GM15510 (cell line): ENCODE results near the gene CCDC106.

Experiments used
- POLR2A ChIP-seq: IDR thresholded peaks from 3 replicates; pipeline ENCODE4 v1.6.1; 2011; ENCODE audit warnings: borderline replicate concordance; ENCODE audit not compliant: insufficient read length; ENCODE audit errors: extremely low read depth

The CCDC106 gene

DNA sequence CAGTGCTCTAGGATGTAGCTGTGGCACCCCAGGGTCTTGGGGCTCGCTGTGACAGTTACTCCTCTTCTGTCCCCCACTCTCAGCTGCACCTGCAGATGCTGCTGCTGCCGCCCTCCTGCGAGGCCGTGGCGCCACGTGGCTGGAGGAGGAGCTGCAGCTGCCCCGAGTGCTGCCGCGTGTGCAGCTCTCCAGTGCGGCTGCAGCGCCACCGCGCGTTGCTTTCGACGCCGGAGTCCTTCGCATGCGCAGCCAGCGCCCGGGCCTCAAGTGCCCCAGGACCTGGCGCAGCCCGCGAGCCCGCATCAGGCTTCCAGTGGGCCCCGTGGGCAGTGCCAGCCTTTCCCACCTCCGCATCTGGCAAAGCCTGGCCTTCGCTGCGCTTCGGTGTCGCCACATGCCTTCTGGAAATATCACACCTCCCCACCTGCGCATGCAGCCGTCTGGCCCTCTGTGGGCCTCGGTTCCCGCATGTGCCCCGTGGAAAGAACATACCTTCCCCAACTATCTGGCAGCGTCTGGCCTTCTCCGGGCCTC lies 7.9 kb upstream of the CCDC106 start:
- peak; percentile 42 for TF ChIP-seq POLR2A

DNA sequence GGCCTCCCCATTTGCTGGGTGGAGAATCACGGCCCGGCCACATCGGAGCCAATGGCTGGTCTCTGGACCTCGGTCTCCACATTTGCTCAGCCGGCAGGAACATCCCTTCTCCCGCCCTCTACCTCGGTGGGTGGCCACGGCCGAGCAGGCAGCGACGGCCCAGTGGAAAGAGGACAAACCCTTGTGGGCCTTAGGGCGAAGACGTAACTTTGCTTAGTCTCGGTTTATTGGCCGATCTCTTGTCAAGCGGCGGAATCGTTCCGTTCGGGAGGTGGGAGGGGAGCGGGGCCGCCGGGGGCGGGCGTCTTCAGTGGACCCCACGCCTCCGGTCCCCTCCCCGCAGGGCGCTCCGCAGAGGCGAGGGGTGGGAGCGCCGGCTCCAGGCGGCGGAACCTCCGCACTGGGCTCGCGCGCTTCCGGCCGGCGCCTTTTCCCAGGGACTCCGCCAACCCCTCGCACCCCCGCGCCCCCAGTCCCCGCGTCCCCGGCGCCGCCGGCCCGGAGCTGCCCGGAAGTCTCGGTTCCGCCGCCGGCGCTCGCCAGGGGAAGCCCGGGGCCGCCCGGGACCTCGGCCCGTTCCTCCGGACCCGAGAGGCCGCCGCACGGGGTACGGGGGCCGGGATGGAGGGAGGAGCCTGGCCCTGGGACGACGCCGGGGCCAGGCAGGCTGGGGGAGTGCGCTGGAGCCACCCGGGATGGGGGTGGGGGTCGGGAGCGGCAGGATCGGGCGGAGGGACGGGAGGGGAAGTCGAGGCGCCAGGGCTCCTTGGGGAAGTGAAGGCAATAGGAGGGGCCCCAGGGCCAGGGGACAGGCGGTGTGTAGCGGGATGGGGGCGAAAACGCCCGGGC lies 7.2 kb upstream of the CCDC106 start, which contains the start of gene ZNF580:
Gene ZNF580 (plus strand): TSS at position 426 of the 849 bp plus-strand sequence. CDS start 1,507 bp downstream, outside the sequence.
- peak; percentile 48 for TF ChIP-seq POLR2A

DNA sequence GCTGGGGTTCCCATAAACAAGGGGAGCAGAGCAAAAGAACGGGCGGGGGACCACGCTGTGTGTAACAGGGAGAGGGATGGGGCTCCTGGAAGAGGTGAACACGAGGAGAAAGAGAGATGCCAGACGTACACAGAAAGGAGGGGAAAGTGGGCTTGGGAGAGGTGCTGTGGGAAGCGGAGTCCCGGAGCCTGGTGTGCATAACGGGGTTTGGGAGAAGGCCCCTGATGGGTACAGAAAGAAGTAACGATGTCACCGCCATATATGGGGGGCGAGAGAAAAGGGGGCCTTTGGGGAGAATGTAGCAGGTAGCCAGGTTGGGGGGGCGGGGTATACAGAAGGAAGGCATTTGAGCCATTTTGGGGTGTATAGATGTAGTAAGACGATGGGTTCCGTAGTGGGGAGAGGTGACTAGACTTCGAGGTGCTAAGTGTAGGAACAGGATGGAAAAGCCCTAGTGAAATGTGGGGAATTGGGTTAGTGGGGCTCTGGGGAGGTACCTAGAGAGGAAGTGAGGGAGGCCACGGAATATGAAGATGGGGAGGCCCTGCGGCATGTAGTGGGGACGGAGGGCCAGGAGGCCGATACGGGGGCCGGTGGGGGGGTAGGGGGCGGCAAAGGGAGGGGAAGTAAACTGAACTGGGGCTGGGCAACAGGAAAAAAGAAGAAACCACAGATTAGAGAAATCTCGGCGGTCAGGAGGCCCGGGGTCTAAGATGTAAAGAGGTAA lies 6.4 kb upstream of the CCDC106 start:
- TF ChIP-seq POLR2A, result no peak

- peak; percentile 5 for TF ChIP-seq POLR2A
Measured at GRCh38 chr19:55642153-55643002, 5.6 kb upstream of the CCDC106 start.

DNA sequence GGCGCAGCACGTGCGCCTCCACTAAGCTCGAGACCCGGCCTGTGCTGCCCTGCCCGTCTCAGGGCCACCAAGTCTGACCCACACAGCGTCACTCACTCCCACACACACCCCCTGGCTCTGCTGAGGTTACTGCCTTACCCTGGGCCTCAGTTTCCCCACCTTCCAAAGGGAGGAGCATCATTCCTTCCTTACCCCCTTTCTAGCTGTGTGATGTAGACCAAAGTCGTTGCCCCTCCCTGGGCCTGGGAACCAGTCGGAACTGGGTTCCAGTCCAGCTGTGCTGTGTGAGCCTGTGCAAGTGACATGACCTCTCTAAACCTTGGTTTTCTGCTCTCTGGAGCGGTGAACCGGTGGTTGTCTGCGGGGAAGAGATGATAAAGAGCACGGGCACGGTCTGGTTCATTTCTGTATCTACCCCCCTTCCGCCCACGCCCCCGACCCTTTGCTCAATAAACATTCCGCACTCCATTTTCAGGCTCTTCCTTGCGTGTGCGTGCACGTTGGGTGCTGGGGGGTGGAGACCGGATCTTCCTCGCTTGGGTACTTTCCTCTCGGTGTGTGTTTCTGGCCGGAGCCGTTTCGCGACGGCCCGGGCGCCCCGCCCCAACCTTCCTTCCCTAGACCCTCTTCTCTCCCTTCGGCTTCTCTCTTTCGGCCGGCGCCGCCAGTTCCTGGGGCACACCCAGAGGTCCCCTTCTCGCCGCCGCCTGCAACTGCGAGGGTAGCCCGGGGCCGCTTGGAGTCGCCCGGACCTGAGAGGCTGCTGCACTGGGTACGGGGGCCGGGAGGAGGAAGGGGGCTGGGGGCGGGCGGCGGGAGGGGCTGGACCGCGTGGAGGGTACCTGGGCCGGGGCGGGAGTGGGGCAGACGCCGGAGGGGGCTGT lies 4.8 kb upstream of the CCDC106 start, which contains the start of gene ZNF581:
Gene ZNF581 (plus strand): TSS at position 647 of the 884 bp plus-strand sequence. CDS start 923 bp downstream, outside the sequence.
- TF ChIP-seq POLR2A, result peak; percentile 47

- no peak for TF ChIP-seq POLR2A
Measured at GRCh38 chr19:55643887-55644176, 4.2 kb upstream of the CCDC106 start.

DNA sequence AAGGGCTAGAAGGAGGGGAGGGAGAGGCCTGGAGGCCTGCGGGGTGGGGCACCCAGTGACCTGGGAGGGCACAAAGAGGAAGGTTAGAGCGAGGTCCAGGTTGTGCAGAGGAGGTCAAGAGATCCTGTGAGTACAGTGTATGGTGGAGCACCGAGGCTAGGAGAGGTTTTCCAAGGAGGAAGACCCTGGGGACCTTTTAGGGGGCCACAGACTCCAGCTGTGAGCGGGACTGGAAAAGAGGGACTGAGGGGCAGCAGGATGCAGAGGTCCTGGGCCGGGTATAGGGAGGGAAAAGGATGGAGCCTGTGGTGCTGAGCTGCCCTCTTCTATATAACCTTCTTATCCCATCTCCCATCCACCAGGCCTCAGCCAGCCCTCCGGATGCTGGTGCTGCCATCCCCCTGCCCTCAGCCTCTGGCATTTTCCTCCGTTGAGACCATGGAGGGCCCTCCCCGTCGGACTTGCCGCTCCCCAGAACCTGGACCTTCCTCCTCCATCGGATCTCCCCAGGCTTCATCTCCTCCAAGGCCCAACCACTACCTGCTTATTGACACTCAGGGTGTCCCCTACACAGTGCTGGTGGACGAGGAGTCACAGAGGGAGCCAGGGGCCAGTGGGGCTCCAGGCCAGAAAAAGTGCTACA lies 3.7 kb upstream of the CCDC106 start:
- TF ChIP-seq POLR2A, result no peak

DNA sequence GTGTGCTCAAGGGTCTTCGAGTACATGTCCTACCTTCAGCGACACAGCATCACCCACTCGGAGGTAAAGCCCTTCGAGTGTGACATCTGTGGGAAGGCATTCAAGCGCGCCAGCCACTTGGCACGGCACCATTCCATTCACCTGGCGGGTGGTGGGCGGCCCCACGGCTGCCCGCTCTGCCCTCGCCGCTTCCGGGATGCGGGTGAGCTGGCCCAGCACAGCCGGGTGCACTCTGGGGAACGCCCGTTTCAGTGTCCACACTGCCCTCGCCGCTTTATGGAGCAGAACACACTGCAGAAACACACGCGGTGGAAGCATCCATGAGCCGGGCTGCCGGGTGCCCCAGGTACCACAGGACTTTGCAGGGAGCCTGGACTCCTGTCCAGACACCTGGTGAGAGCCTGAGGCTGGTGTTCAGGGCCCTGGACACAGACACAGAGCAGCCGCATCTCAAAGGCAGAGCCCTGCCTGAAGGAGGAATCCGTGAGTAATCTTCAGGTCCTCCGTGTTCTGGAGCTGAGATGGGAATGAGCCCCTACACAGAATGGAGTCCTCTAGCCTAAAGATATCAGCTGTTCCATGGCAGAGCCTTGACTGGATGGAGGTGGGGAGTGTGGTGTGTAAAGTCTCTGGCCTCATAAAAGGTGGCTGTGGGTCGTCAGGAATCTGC lies 3.0 kb upstream of the CCDC106 start:
- TF ChIP-seq POLR2A, result no peak

GRCh38 chr19:55645512-55645881 lies 2.5 kb upstream of the CCDC106 start:
- no peak for TF ChIP-seq POLR2A

DNA sequence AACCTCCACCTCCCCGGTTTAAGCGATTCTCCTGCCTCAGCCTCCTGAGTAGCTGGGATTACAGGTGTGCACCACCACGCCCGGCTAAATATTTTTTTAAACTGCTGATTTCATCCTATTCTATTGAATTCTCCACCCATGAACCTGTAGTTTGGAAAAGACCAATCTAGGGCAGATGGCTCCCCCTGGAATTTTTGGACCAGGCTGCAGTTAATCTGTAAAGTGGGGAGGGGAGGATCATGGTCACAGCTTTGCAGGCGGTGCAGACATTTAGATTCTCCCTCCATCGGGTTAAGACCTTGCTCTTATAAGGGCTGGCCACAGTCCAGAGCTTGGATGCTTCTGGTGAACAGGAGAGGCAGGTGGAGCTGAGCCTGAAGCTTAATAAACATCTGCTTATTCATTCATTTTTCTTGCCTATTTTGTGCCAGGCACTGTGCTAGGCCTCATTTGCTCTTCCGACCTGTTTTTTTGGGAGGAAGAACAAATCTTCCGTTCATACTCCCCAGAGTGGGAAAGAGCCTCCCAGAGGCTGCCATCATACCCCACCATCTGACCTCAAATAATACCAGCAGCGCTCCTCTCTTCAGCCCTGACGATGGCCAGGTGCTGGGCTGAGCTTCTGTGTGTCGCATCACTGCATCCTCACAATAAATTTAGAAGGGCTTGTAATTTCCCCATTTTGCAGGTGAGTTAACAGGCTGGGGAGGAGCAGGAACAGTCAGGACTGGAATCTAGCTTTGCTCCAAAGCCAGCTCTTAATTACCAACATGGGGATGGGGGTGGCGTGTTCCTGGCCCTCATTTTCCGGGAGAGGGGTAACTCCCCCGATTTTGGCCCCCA lies 902 bp upstream of the CCDC106 start:
- TF ChIP-seq POLR2A, result no peak

DNA sequence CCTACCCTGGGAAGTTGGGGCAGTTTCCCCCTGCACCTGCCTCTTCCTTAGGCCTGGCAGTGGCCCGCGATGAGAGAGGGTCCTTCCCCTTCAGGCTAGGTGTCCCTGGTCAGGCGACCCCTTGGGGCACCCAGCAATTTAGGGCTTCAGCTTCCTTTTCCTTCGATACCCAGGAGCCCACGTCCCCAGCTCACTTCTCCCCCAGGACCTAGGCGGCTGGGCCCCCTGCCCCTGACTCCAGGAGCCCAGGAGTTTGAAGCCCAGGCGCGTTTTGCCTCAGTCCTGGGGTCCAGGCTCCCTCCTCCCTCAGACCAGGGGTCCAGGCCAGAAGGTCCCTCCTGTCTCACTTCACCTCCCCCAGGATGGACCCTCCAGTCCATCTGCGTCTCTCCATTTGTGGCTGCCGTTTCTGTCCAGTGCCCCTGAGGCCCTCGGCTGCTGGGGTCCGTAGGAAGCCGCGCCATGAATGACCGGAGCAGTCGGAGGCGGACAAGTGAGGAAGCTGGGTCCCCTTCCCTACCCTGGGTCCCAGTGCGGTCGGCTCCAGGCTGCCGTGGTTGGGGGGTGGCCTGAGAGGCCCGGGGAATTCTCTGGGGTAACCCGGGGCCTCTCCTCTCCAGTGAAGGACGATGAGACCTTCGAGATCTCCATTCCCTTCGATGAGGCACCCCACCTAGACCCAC lies 714 bp downstream of the CCDC106 start:
- TF ChIP-seq POLR2A, result no peak
